ENCODE data around the gene CNTN1. TPM values are rescaled to one million over a fixed set of nuclear protein-coding genes. Genes with fewer than 3 reads are reported as not detected.

Gene CNTN1
- total RNA-seq, 1 experiment from 2014 or later = 6.5 TPM

- no peak overlapping the region for H3K14ac ChIP-seq (ENCODE audit: insufficient read depth, low read length)
- Mint-ChIP-seq H3K4me3 (no peak overlapping the region), H3K9me3 (no peaks in the 10 kb centered on the region), H3K36me3 (ENCODE audit: insufficient read depth in 1 of 3, low read depth in 3 of 3) (no peaks in the 10 kb centered on the region; a peak in 1 of 7 replicates), H3K27me3 (ENCODE audit: low read depth) (no peaks in the 10 kb centered on the region), H3K4me1 (peaks cover 5 to 8% of the 10 kb centered on the region in 2 experiments; a peak in 3 of 4 replicates), H3K27ac (no peak overlapping the region)
- no peak overlapping the region for H3K9ac ChIP-seq (ENCODE audit: extremely low read depth, insufficient read length, low read length)
- H3K4ac ChIP-seq (ENCODE audit: low read depth, low read length) = no peak overlapping the region
- H2AK5ac ChIP-seq (ENCODE audit: insufficient read length, low read length) = no peak overlapping the region
- H2BK5ac ChIP-seq (ENCODE audit: insufficient read length, low read length) = no peak overlapping the region
- no peak overlapping the region for H3K23ac ChIP-seq (ENCODE audit: insufficient read length, low read depth, low read length)
- H3K9me3 ChIP-seq (ENCODE audit: control insufficient read depth, low read depth, low read length) = no peaks in the 10 kb centered on the region
- H3K27me3 ChIP-seq (ENCODE audit: insufficient read depth, low read length) = no peaks in the 10 kb centered on the region
- H2BK20ac ChIP-seq (ENCODE audit: low read depth, low read length, poor library complexity, severe bottlenecking) = no peak overlapping the region
- no peak overlapping the region for H3K4me2 ChIP-seq (ENCODE audit: insufficient read depth, insufficient read length, low read length)
- no peak overlapping the region for H2BK15ac ChIP-seq (ENCODE audit: low read depth, low read length)
- H3K27ac ChIP-seq (ENCODE audit: insufficient read length, low read depth, low read length) = no peak overlapping the region
- TF ChIP-seq CTCF (conservative IDR thresholded peaks at IDR 0.05) = no peak
- H3K18ac ChIP-seq (ENCODE audit: insufficient read length, low read depth, low read length) = no peak overlapping the region
- no peak overlapping the region for H2AFZ ChIP-seq (ENCODE audit: low read length)
- no peaks in the 10 kb centered on the region for H3K4me1 ChIP-seq (ENCODE audit: insufficient read depth, low read length)
- no peaks in the 10 kb centered on the region for H4K20me1 ChIP-seq (ENCODE audit: control insufficient read depth, insufficient read depth, insufficient read length)
- no peak overlapping the region for H3K56ac ChIP-seq (ENCODE audit: insufficient read length, low read depth, low read length)
- H2BK120ac ChIP-seq (ENCODE audit: low read depth, low read length, poor library complexity, severe bottlenecking) = no peak overlapping the region
- no peak overlapping the region for H4K8ac ChIP-seq (replicated peaks; ENCODE audit: insufficient read length, low read depth, low read length)
- H3T11ph ChIP-seq (ENCODE audit: low read length) = no peak overlapping the region
- WGBS (ENCODE audit: extremely low coverage, insufficient read length, low lambda C conversion rate) = no CpG with 5 or more reads among the region's 3 CpGs
- no peak overlapping the region for H4K91ac ChIP-seq (ENCODE audit: insufficient read length, low read depth, low read length)
- H3K23me2 ChIP-seq (ENCODE audit: insufficient read length, low read depth, low read length, poor library complexity, severe bottlenecking) = no peaks in the 10 kb centered on the region
- no peaks in the 10 kb centered on the region for H3K79me2 ChIP-seq (ENCODE audit: insufficient read depth, low read length)
- no peak overlapping the region for H4K5ac ChIP-seq (ENCODE audit: insufficient read length, low read depth, low read length)
- H2BK12ac ChIP-seq (ENCODE audit: insufficient read length, low read depth, low read length) = no peak overlapping the region
- H3K79me1 ChIP-seq (ENCODE audit: insufficient read depth, low read depth, low read length, poor library complexity, severe bottlenecking) = no peaks in the 10 kb centered on the region
- no peak for DNase-seq
Measured at GRCh38 chr12:40889329-40889728, 197.1 kb downstream of the CNTN1 start.

Data from H9 (cell line).